GM18507 (cell line): ENCODE measurements around the gene TXNRD2.
"Not testable (repeated sequence)": the region's sequence is repeated elsewhere in the genome, so short reads cannot be mapped to it uniquely, and the experiment has no call there.

ENCODE experiments used
- DNase-seq: peaks from one replicate; pipeline ENCODE4 v3.0.0; 2011; ENCODE audit warnings: low read depth; ENCODE audit not compliant: insufficient read length; ENCODE audit errors: extremely low spot score
- FAIRE-seq: peaks from 2 replicates; lab custom pipeline; 2011; peaks lifted over from hg19 to GRCh38; lab: Jason Lieb, UNC

Gene TXNRD2

DNA sequence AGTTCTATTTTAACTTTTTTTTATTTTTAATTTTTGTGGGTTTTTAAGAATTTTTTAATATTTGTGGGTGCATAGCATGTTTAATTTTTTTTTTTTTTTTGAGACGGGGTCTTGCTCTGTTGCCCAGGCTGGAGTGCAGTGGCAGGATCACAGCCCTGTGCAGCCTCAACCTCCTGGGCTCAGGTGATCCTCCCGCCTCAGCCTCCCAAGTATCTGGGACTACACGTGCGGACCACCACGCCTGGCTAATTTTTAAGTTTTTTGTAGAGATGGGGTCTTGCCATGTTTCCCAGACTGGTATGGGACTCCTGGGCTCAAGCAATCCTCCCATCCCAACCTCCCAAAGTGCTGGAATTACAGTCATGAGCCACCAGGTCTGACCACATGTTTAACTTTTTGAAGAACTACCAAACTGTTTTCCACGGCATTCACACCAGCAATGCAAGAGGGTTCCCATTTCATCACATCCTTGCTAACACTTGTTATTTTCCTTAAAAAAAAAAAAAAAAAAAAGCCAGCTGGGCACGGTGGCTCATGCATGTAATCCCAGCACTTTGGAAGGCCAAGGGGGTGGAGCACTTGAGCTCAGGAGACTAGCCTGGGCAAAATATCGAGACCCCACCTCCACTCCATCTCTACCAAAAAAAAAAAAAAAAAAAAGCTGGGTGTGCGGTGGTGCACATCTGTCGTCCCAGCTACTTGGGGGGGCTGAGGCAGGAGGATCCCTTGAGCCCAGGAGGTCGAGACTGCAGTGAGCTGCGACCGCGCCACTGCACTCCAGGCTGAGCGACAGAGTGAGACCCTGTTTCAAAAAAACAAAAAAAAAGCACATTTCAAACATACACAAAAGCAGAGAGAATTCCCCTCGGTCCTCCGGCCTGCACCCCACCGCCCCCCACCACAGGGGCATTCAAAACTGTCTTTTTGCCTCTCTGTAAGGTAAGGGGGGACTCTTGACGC lies 16.7 kb upstream of the TXNRD2 start:
- FAIRE-seq (no peak), DNase-seq (no peak)

DNA sequence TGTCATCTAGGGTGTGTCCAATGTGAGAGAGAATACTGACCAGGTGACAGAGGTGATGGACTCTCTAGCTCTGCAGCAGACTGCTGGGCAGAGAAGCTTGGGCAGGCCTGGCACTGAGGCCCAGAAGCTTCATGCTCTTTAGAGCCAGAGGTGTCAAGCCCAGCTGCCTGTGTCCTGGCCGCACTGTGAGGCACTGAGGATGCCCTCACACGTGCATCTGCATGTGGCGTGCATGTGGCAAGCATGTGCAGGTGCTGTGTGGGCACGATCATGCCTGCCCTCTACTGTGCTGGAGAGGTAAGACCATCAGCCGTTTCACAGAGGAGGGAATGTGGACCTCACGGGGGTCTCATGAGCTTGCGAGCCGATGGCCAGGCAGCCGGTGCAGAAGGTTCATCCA lies 15.8 kb upstream of the TXNRD2 start:
- FAIRE-seq: no peak
- no peak for DNase-seq

DNA sequence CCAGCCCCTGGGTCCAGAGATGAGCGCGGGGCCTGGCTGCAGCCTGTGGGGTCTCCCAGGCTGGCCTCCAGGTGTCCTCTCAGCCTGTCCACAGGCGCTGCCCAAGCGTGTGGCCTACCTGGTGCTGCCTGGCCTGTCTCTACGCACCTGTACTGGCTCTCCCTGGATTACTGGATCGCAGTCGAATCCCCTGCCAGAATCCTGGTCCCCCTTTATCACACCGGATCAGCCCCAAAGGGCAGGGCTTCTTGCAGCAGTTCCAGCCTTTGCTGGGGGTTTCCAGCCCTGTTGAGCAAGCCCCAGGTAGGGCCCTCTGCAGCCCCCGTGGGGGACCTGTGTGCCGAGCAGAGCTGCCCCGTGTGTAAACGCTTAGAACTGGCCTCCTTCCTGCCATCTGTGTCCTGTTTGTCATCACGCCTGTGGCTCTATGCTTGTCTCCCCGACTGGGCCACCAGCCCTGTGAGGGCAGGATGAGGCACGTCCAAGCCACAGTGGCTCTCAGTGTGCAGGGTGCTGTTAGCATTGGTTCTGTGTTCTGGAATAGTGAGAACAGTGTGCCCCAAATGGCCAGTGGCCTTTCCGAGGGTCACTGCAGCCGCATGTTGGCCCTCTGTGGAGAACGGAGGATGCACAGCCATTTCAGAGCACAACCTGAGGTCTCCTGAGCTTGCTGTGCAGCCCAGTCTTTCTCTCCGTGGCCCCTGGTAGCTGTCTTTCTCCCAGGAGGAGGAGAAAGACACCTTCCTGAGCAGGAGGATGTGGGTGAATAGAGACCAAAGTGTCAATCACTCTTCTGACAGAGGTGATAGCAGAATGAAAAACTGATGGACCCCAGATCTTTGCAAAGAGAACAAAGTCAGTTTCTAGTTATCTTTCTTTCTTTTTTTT lies 13.9 kb upstream of the TXNRD2 start:
- no peak for FAIRE-seq
- DNase-seq: no peak

DNA sequence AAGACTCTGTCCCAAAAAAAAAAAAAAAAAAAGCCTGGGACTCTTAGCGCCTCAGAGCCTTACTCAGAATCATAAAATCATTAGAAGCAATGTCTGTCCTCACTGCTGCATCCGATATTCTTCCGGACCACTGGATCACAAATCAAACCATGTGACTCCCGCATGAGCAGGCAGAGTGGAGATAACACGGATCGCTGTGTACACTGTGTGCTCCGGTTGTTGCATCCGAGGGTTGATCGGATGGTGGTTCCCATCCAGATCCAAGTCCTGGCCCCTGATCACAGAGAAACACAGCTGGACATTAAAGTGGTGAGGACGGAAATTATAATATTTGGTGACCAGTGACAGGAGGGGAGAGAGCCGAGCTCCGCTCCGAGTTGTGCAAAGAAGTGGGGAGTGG lies 9.7 kb upstream of the TXNRD2 start:
- DNase-seq: no peak
- FAIRE-seq: no peak

DNA sequence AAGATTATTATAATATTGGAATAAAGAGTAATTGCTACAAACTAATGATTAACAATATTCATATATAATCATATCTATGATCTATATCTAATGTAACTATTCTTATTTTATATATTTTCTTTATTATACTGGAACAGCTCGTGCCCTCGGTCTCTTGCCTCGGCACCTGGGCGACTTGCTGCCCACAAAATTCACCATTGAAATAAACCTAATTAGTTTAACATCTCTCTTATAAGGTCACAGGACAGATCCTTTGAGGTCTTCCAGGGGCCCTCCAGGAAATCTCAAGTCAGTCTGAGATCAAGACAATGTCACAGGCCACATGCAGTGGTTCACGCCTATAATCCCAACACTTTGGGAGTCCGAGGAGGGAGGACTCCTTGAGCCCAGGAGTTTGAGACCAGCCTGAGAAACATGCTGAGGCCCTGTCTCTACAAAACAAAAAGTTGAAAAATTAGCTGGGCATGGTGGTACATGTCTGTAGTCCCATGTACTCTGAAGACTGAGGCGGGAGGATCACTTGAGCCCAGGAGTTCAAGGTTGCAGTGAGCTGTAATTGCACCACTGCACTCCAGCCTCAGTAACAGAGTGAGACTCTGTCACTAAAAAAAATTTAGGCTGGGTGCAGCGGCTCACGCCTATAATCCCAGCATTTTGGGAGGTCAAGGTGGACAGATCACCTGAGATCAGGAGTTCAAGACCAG lies 6.6 kb upstream of the TXNRD2 start:
- no peak for FAIRE-seq
- DNase-seq: no peak

DNA sequence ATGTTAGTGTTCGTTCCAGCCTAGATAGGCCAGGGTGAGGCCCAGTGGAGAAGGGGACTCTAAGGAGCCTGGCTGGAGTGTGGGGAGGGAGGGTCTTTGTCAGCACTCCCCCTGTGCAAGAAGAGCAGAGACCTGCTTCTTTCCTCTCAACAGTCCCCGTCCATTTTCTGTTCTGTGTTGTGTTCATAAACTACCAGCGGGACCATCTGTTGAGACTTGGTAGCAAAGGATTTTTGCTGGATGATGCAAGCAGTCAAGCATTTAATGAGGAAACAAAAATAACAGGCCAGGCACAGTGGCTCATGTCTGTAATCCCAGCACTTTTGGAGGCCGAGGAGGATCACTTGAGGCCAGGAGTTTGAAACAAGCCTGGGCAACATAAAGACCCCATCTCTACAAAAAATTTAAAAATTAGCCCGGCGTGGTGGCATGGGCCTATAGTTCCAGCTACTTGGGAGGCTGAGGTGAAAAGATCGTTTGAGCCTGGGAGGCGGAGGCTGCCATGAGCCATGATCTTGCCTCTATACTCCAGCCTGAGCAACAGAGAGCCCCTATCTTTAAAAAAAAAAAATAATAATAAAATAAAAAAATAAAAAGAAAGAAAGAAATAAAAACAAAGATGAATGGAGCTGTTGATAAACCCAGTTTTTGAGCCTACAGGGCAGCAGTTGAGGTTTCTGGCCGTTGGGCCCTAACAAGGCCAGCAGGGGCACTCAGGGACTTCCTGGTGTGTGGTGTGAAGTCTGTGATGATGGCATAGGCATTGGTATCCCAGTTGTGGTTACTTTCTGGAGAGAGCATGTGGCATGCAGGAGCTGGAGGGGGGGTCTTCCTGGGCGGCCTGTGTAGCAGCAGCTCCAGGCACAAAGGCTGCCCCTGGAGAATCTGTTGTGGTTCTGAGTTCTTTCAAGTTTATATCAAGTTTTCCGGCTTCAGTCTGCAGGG lies 1.7 kb upstream of the TXNRD2 start:
- no peak for DNase-seq
- FAIRE-seq: no peak

DNA sequence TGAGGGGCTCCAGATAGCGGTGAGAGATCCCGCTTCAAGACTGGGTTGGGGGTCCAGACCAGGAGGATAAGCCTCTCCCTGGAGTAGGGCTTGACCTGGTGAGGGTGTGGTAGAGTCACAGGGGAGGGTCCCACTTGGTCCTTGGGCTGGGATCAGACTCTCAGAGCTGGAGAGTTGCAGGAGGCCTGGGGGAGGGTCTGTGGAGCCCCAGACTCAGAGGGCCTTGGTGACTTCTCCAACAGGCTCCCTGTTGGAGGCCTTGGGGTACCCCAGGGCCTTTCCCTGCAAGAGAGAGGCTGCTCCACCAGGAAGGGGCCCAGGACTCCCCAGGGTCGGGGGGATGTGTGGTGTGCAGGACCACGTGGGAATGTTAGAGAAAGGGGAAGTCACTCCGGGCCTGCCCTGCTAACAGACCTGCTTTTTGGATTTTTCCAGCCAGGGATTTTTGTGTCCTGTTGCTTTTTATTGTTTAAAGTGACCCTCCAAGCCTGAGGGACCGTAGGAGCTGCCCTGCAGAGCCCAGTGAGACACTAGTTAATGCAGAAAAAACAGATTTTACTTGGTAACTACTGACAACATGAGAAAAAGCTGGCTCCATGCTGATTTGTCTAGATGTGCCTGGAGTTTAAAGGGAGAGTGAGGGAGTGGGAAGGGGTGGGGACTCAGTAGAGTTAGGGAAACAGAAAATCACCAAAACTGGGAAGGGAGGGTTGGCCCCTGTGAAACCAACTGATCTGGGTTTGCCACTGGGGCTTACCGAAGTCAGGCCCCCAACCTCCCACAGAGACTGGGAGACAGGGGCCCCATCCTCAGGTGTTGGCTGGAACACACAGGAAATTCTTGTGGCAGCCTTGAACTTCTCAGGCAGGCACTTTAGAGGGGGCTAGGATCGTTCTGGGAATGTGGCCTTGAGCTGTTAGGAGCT lies 801 bp upstream of the TXNRD2 start:
- DNase-seq: no peak
- FAIRE-seq: no peak

DNA sequence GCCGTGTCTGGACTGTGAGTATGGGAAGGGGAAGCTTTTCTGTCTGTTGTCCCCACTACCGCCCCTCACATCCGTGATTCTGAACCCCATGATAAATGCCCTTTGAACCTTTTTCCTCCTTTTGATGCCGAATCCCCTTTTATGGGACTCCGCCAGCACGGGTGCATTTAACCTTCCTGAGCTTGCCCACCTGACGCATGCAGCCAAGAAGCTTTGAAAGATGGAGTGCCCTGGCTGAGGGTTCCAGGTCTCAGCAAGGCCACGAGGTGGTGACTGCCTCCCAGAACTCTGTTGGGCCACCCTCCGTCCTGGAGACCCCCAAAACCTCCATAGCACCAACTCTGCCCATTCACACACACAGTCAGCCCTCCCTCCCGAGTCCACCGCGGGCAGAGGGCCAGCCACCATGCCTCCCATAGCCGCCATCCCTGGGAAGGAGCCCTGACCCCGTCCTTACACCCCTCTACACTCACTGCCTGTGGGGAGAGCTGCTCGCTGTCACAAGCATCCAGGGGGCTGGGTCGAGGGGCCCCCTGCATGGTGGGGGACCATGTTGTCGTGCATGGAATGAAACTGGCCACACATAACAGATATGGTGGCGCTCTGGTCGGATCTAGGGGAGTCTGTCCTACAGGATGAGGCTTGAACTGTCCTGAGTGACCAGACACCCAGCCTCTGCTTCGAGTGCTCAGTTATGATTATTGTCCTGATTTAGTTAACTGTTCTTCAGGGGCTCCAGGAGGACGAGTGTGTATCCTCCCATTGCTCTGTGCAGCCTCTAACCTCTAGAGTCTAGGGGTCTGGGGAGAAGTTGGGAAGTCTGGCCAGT lies 868 bp downstream of the TXNRD2 start:
- FAIRE-seq (no peak), DNase-seq (no peak)

DNA sequence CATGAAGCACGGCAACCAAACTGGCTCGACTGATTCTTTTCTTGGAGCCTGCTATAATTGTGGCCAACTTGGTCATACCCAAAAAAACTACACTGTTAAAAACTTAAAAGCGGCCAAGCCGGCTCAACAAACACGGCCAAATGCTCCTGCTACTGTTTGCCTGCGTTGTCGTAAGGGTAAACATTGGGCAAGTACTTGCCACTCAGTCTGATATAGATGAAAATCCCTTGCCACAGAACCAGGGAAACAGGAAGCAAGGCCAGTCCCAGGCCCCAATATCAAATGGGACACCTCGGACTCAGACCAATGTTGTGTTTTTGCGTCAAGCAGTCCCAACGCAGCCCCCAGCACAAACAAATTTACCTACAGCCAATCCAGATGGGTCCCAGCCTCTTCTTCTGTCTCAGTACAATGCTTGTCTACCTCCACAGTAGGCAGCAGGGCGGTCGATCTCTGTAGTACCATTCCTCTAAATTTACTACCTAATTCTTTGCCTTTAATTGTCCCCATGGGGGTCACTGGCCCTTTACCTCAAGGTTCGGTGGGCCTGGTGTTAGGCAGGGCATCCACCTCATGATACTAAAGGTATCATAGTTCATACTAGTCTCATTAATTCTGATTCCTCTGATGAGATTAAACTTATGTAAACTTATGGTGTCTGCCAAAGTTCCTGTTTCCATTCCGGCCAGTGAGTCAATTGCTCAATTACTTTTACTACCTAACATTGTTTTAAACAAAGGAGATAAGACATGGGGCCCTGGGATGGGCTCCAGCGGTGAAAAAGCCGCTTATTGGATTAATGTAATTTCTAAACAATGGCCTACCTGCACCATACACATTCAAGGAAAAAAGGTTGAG lies 3.8 kb downstream of the TXNRD2 start:
- FAIRE-seq: no peak
- DNase-seq: no peak

DNA sequence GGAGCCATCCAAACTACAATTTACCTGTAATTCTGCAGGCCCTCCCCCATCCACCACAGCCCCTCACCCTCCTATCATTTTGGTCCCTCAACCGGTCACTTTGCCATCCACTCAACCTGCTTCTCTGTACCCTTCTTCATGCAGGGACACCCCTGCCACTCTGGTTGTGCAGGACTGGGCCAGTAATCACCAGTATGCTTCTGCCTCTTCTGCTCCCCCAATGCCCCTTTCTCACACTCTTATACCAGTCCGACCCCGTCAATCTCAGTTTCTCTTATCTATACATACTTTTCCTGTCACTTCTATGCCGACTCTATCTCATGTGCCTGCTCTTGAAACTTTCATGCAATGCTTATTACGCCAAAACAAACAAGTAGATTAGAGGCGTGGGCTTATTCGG lies 5.1 kb downstream of the TXNRD2 start:
- no peak for DNase-seq
- no peak for FAIRE-seq

DNA sequence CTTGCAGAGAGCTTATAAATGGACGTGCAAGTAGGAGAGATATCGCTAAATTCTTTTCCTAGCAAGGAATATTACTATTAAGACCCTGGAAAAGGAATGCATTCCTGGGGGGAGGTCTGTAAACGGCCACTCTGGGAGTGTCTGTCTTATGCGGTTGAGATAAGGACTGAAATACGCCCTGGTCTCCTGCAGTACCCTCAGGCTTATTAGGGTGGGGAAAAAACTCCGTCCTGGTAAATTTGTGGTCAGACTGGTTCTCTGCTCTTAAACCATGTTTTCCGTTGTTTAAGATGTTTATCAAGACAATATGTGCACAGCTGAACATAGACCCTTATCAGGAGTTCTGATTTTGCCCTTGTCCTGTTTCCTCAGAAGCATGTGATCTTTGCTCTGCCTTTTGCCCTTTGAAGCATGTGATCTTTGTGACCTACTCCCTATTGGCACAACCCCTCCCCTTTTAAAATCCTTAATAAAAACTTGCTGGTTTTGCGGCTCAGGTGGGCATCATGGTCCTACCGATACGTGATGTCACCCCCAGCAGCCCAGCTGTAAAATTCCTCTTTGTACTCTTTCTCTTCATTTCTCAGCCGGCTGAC lies 6.4 kb downstream of the TXNRD2 start:
- not testable (repeated sequence) for FAIRE-seq, DNase-seq

DNA sequence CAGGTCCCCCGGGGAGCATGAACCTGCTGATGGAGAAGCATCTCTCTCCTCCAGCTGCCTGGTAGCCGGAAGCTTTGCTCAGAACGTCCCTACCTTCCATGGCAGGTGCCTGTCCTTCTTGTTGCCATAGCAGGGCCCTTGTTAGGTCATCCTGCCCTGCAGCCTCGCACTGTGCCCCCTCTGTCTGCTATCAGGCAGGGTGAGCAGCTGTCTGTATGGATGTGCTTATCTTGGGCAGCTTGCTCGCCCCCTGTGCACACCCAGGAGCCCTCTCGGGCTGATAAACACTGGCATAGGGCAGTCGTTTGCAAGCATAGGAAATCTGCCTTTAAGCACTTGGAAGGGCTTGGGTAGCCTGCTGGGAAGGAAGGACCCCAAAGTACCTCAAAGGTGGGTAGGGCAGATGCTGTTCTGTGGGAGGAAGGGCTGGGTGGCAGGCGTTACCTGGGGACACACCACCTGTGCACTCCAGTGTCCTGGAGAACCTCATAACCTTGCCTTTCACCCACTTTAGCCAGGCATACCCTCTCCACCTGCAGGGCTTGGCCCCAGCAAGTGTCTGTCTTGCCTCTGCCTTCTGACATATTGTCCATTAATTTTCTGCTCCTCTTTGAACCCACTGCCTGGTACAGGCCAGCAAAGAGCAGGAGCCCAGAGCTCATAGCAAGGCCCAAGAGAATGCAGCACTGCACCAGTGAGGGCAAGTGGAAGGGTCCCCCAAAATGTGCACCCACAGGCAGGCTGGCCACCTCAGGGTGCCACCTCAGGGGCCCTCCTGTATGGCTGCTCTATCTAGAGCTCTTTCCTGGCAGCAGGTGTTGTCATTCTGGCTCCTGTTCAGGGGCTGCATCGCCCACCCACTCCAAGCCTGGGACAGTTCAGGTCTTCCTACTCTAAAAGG lies 8.0 kb downstream of the TXNRD2 start:
- FAIRE-seq (no peak), DNase-seq (no peak)

DNA sequence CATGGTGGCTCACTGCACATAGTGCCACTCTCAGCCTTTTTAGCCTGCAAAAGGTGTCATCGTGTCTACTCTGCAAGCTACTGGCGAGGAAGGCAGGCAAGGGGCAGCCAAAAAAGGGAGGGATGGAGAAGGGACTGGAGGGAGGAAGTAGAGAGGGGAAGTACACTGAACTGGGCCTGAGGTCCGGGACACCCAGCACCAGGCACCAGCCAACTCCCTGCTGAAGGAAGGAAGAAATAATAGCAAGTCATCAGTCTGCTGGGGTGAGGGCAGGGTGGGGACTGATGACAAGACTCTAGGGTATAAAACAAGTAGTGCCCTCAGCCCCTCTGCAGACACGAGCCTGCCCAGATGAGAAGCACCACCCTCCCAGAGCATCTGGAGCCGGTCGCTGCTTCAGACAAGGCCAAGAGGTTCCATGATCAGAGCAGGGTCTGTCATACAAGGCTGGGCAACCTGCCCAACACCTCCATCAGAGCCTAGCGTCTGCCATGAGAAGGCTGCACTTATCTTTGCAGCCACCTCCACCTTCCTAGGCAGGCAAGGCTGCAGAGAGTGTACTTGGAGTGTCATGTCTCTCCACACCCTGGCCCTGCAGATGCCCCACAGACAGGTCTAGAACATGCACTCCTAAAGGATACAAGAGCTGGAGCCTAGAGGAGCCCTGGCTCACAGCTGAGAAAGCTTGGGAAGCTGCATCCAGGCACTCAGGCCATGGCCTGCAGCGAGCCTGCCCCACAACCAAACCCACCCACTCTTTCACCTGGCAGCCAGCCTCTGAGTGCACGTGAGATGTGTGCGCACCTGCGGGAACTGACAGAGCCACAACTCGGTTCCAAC lies 9.0 kb downstream of the TXNRD2 start:
- FAIRE-seq (no peak), DNase-seq (no peak)

DNA sequence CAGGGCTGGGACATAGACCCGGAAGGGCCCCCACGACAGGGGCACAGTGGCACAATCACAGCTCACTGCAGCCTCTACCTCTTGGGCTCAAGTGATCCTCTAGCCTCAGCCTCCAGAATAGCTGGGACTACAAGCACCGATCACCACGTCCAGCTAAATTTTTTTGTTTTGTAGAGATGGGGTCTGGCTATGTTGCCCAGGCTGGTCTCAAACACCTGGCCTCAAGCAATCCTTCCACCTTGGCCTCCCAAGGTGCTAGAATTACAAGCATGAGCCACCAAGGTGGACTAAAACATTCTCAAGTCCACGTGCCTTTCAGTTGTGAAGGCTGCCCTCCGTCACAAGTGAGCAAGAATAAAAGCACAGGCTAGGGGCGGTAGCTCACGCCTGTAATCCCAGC lies 10.1 kb downstream of the TXNRD2 start:
- DNase-seq (no peak), FAIRE-seq (no peak)
